NCI-H1694 treated with DMSO at 0.1 percent for 48 hours (cell line): ENCODE data around the gene NUP62CL.
A peak's percentile ranks its signal among the peaks of the same experiment; 100 is the strongest.
"Not testable (repeated sequence)": the region's sequence is repeated elsewhere in the genome, so short reads cannot be mapped to it uniquely, and the experiment has no call there.

Source experiments
- DNase-seq: peaks from one replicate; lab custom pipeline; 2025; lab: John Stamatoyannopoulos, UW

Gene NUP62CL, protein sequence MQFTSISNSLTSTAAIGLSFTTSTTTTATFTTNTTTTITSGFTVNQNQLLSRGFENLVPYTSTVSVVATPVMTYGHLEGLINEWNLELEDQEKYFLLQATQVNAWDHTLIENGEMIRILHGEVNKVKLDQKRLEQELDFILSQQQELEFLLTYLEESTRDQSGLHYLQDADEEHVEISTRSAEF

DNA sequence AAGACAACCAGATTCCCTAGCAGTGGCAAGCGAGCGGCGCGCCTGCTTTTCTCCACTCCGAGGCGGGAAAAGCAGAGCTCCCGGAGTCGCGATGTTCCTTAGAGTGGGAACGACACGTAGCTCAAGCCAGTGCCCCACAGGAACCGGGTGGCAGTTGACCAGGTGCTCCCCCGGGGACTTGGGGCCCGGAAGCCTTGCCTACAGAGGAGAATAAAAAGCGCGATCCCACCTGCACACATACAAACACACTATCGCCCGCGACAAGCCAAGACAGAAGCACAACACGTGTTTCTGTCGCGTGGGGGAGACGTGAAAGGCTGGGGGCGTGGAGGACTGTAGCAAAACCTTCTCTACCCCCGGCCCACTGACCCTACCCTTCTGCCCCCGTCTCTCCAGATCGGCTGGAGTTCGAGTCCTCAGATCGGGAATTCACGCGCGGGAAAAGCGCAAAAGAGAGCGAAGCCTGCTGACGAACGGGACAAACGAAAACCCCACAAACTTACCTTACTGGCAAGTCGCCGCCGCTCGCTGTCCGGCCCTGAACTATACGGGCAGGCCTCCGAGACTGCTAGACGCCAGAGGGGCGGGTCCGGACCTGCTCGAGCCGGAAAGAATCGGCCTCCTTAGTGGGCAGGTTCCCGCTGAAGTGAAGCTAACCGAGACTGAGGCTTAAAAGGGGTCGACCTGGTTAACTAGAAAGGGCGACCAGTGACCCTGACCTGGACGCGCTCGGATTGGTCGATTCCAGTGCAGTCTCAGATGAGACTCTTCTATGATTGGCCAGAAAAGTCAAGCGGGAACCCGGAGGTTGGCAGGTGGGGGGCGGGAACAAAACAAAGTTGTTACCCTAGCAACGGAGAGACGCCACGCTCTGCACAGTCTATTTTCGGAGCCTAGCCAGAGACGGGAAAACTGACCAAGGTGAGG is at the start of gene NUP62CL, which contains the start of gene DNAAF6:
TSS of gene NUP62CL (minus strand) at position 664 of the 927 bp plus-strand sequence. CDS start 31,287 bp downstream, outside the sequence.
TSS of gene DNAAF6 (plus strand) at position 842 of the 927 bp plus-strand sequence. CDS start 6,265 bp downstream, outside the sequence.
- DNase-seq: no peak

GRCh38 chrX:107228486-107228819 is 22.2 kb upstream of the NUP62CL start:
- no peak for DNase-seq

GRCh38 chrX:107227780-107228485 is 21.7 kb upstream of the NUP62CL start:
- no peak for DNase-seq

GRCh38 chrX:107226757-107227156 is 20.5 kb upstream of the NUP62CL start:
- peak; percentile 32 for DNase-seq

GRCh38 chrX:107213477-107213876 is 7.2 kb upstream of the NUP62CL start:
- no peak for DNase-seq

DNA sequence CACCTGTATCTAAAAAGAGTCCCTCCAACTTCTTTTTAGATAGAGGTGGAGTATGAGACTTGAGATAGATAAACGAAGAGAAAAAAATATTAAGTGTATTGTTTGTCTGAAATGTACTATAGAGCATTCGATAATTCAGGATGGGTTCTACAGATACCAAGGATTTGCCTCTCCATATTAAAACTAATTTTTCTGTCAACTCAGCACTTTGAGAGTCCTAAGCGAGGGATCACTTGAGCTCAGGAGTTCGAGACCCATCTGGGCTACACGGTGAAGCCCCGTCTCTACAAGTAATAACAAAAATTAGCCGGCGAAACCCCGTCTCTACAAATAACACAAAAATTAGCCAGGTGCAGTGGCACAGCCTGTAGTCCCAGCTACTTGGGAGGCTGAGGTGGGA is 1.7 kb upstream of the NUP62CL start:
- no peak for DNase-seq

GRCh38 chrX:107207089-107207488 is 856 bp upstream of the NUP62CL start:
- DNase-seq: no peak

DNA sequence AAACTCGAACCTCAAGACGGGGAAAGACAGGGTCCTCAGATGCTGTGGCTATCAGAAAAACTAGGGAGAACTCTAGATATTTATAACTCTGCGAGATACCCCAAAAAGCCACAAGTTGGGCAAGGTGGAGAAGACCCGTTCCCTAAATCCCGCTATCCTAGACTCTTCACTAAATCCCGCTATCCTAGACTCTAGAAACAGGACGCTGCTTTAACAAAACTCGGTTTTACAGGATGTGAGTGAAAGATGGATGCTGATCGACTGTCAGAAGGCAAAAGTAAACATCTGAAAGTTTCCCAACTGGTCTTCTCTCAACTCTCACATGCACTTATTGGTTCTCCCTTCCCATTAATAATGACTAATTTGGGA is 448 bp upstream of the NUP62CL start:
- no peak for DNase-seq

GRCh38 chrX:107204068-107204605 is 2.1 kb downstream of the NUP62CL start:
- no peak for DNase-seq

DNA sequence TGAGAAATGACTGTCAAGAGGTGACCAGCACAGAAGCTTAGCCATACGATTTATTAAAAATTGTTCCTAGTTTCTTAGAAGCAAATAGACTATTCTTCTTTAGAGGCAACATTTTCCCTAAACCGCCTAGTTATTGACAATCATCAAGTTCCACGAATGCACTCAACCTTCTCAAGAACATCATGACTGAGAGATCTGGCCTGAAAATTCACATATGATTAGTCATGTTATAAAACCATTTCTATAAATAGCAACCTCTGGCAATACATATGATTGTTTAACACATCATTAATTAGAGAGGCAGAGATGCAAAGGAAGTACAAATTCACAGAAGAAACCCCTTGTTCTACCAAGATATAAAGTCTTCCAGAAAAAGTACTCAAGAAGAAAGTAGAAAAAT is 6.7 kb downstream of the NUP62CL start:
- no peak for DNase-seq

- DNase-seq: not testable (repeated sequence)
Observed at GRCh38 chrX:107198074-107198473, 8.2 kb downstream of the NUP62CL start.

GRCh38 chrX:107197319-107197718 is 8.9 kb downstream of the NUP62CL start:
- no peak for DNase-seq

DNA sequence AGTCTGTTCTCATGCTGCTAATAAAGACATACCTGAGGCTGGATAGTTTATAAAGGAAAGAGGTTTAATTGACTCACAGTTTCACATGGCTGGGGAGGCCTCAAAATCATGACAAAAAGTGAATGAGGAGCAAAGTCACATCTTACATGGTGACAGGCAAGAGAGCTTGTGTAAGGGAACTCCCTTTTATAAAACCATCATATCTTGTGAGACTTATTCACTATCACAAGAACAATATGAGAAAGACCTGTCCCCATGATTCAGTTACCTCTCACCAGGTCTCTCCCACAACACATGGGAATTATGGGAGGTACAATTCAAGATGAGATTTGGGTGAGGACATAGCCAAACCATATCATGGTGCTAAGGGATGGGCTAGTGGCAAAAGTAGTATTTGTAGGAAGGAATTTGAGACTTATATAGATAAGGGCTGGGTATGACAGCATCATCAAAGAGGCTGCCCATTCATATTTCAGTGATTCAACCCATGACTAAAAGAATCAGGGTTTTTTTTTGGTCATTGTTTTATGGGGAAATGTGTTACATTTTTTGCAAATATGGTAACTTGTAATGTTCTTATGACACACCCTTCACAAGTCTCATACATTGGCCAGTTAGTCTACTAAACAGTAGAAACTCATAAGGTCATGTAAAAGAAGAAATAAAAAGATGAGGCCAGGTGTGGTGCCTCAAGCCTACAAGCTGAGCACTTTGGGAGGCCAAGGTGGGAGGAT is 34.7 kb downstream of the NUP62CL start:
- no peak for DNase-seq

GRCh38 chrX:107168712-107169111 is 37.5 kb downstream of the NUP62CL start:
- DNase-seq: no peak

- no peak for DNase-seq
Observed at GRCh38 chrX:107168257-107168656, 38.0 kb downstream of the NUP62CL start.

DNA sequence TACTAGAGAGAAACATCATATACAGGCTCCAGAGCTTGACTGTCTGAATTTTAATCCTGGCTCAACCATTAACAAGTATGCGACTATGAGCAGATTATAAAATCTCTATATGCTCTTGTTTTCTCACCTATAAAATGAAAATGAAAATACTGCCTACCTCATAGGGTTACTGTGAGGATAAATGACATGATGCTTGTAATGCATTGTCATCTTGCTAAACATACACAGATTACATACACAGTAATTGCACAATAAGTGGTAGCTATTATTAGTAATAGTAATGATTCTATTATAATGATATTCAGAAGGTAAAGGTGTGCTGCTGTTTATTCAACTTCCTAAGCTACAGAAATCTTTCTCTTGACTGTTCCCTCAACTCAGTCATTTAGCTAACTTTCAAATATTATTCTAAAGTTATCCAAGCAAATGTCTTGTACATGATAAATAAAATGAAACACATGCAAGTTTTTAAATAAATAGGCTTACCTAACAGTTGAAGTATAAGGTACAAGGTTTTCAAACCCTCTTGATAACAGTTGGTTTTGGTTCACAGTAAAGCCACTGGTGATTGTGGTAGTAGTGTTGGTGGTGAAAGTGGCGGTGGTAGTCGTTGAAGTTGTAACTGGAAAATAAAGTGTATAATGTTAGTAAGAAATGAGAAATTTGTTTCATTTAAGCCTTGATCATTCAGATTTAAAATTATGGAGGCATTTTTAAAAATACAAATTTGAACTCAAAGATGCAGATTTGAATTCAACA is 38.9 kb downstream of the NUP62CL start:
- DNase-seq: no peak

DNA sequence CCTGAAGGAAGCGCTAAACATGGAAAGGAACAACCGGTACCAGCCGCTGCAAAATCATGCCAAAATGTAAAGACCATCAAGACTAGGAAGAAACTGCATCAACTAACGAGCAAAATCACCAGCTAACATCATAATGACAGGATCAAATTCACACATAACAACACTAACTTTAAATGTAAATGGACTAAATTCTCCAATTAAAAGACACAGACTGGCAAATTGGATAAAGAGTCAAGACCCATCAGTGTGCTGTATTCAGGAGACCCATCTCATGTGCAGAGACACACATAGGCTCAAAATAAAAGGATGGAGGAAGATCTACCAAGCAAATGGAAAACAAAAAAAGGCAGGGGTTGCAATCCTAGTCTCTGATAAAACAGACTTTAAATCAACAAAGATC is 48.6 kb downstream of the NUP62CL start:
- DNase-seq: not testable (repeated sequence)

- not testable (repeated sequence) for DNase-seq
Observed at GRCh38 chrX:107155621-107156430, 50.4 kb downstream of the NUP62CL start.

GRCh38 chrX:107154787-107155620 is 51.2 kb downstream of the NUP62CL start:
- no peak for DNase-seq
